B cell (primary cell): Measurements from ENCODE around the gene PI4KB. TPM values are rescaled to one million over a fixed set of nuclear protein-coding genes. Genes with fewer than 3 reads are reported as not detected.

Experiments used
- ATAC-seq: fragments of 200-7000 bp; cut with Tn5 transposase; one replicate; pipeline ENCODE4 v1.10.0; 2021; ENCODE audit warnings: low read depth, mild to moderate bottlenecking, moderate number of reproducible peaks, moderate library complexity
- CTCF ChIA-PET: fragments of 350-600 bp; sonication (Branson Sonifier 250); formaldehyde crosslinking; loops from one replicate; lab custom pipeline; 2021; ENCODE audit warnings: antibody characterized with exemption, inconsistent platforms; lab: Charles Lee
- POLR2A ChIA-PET: fragments of 350-600 bp; sonication (Branson Sonifier 250); formaldehyde crosslinking; loops from one replicate; lab custom pipeline; 2021; ENCODE audit warnings: antibody characterized with exemption; lab: Charles Lee
- DNase-seq: peaks from one replicate; pipeline ENCODE4 v3.0.0; 2013
- H2AFZ ChIP-seq: 2 replicates; pipeline ENCODE4 v1.6.1; 2012; ENCODE audit warnings: mild to moderate bottlenecking, low read depth, low read length; ENCODE audit not compliant: insufficient read depth, poor library complexity, severe bottlenecking
- H3K27ac ChIP-seq, 2 donors: 1 replicate in 1 of 2; 2 replicates in 1 of 2; pipeline ENCODE4 v1.5.1; 2012 to 2013; ENCODE audit warnings: low read length in 2 of 2, mild to moderate bottlenecking in 2 of 2, moderate library complexity in 1 of 2
- H3K27me3 ChIP-seq, 4 experiments: fragments of 200-600 bp in 1 of 4; sonication (generic) in 1 of 4; replicated peaks in 1 of 4; 1 replicate in 2 of 4; 2 replicates in 2 of 4; pipeline versions ENCODE4 v1.6.1 to v1.7.0; 2013 to 2016; ENCODE audit warnings: low read length in 3 of 4, mild to moderate bottlenecking in 2 of 4, mixed read lengths in 1 of 4, moderate library complexity in 1 of 4; ENCODE audit not compliant: insufficient read depth in 4 of 4, control insufficient read depth in 3 of 4; ENCODE audit errors: control extremely low read depth in 1 of 4
- H3K36me3 ChIP-seq, 2 experiments: replicated peaks in 1 of 2; 1 replicate in 1 of 2; 2 replicates in 1 of 2; pipeline versions ENCODE4 v1.6.1 to v1.7.1; 2013; ENCODE audit warnings: low read length in 1 of 2; ENCODE audit not compliant: insufficient read depth in 2 of 2, control insufficient read depth in 1 of 2; ENCODE audit errors: control extremely low read depth in 1 of 2, extremely low read depth in 1 of 2
- H3K4me1 ChIP-seq, 2 donors: fragments of 200-600 bp in 1 of 2; sonication (generic) in 1 of 2; 1 replicate in 1 of 2; 2 replicates in 1 of 2; pipeline versions ENCODE4 v1.5.1 to v1.6.1; 2013 to 2017; ENCODE audit warnings: low read length in 2 of 2; ENCODE audit not compliant: control insufficient read depth in 2 of 2, insufficient read depth in 2 of 2
- H3K4me2 ChIP-seq: replicated peaks from 2 replicates; pipeline ENCODE3; 2012; ENCODE audit warnings: mild to moderate bottlenecking, low read depth, low read length; ENCODE audit not compliant: poor library complexity, severe bottlenecking
- H3K4me3 ChIP-seq, 5 experiments: fragments of 200-600 bp in 1 of 5; sonication (generic) in 1 of 5; 1 replicate in 3 of 5; 2 replicates in 2 of 5; pipeline versions ENCODE4 v1.5.1 to v1.7.0; 2011 to 2016; ENCODE audit warnings: low read length in 4 of 5, mild to moderate bottlenecking in 4 of 5, low read depth in 2 of 5, control low read depth in 1 of 5, moderate library complexity in 1 of 5; ENCODE audit not compliant: insufficient read depth in 1 of 5; ENCODE audit errors: control extremely low read depth in 1 of 5, extremely low read depth in 1 of 5
- H3K79me2 ChIP-seq: fragments of 200-600 bp; sonication (generic); one replicate; pipeline ENCODE4 v1.6.0; 2016; ENCODE audit warnings: low read length; ENCODE audit not compliant: control insufficient read depth, insufficient read depth
- H3K9ac ChIP-seq: fragments of 200-600 bp; sonication (generic); 2 replicates; pipeline ENCODE4 v1.6.1; 2017; ENCODE audit warnings: mild to moderate bottlenecking, low read length, moderate library complexity
- H3K9me3 ChIP-seq, 3 donors: one replicate each; pipeline versions ENCODE4 v1.6.1 to v1.7.1; 2013; ENCODE audit warnings: low read length in 2 of 3; ENCODE audit not compliant: control insufficient read depth in 2 of 3, insufficient read depth in 1 of 3; ENCODE audit errors: control extremely low read depth in 1 of 3
- H4K20me1 ChIP-seq: 2 replicates; pipeline ENCODE4 v1.6.0; 2012; ENCODE audit warnings: mild to moderate bottlenecking, low read length; ENCODE audit not compliant: insufficient read depth, control insufficient read depth, poor library complexity, severe bottlenecking
- H3K27ac Mint-ChIP-seq: one replicate; pipeline ENCODE4 v1.8.0; 2021; ENCODE audit warnings: mixed read lengths
- H3K27me3 Mint-ChIP-seq: one replicate; pipeline ENCODE4 v1.8.0; 2021; ENCODE audit warnings: mixed read lengths
- H3K4me1 Mint-ChIP-seq: one replicate; pipeline ENCODE4 v1.8.0; 2021; ENCODE audit warnings: mixed read lengths
- H3K4me3 Mint-ChIP-seq: one replicate; pipeline ENCODE4 v1.8.0; 2021; ENCODE audit warnings: mixed read lengths
- H3K9me3 Mint-ChIP-seq: one replicate; pipeline ENCODE4 v1.8.0; 2022; ENCODE audit warnings: mixed read lengths; ENCODE audit not compliant: insufficient read depth
- CTCF ChIP-seq: fragments of 200-600 bp; IDR thresholded peaks from one replicate; pipeline ENCODE4 v1.8.0; 2022; ENCODE audit warnings: antibody characterized with exemption, mild to moderate bottlenecking
- EZH2 ChIP-seq: IDR thresholded peaks from 2 replicates; pipeline ENCODE4 v1.6.1; 2012; ENCODE audit warnings: borderline replicate concordance, low read depth, mild to moderate bottlenecking, moderate library complexity, low read length; ENCODE audit not compliant: insufficient read depth, poor library complexity, severe bottlenecking
- WGBS: methylation state at CpG from one replicate; pipeline ENCODE4 v1.1.5; 2013; ENCODE audit warnings: missing lambda C conversion rate; ENCODE audit not compliant: insufficient coverage; 5-methylcytosine and 5-hydroxymethylcytosine counted together
- intact Hi-C: fragments of 100-400 bp; cut with micrococcal nuclease; formaldehyde crosslinking; loops from one replicate; pipeline ENCODE4 v1.10.0; 2022
- polyA plus RNA-seq: library from polyadenylated mRNA; depleted of rRNA; stranded (reverse); fragments of >200 nt; gene quantifications from 2 replicates; pipeline ENCODE4 v1.2.3, GENCODE V29; 2012
- total RNA-seq, 2 donors: library from RNA; stranded (reverse); fragments of 120-200 nt in 1 of 2; gene quantifications; 1 replicate in 1 of 2; 2 replicates in 1 of 2; pipeline versions ENCODE4 v1.2.3 to v1.2.4, GENCODE V29; 2013 to 2022

Gene PI4KB
- total and polyA plus RNA-seq, 2 donors (not counting 1 experiment from before 2014, with no cell fraction given), result 110 to 138 TPM

GRCh38 chr1:151243683-151244216 lies 83.5 kb downstream of the PI4KB start:
- Histone ChIP-seq H3K9ac (no peak overlapping the region), H3K79me2 (no peaks in the 10 kb centered on the region), H3K27me3 (no peaks in the 10 kb centered on the region), H4K20me1 (no peaks in the 10 kb centered on the region), H3K27ac (no peak overlapping the region), H3K36me3 (peaks cover 15 to 82% of the 10 kb centered on the region in 2 experiments), H3K9me3 (no peaks in the 10 kb centered on the region), H3K4me1 (no peaks in the 10 kb centered on the region), H2AFZ (no peak overlapping the region), H3K4me3 (no peak overlapping the region), H3K4me2 (no peak overlapping the region)
- Mint-ChIP-seq H3K27ac (no peak overlapping the region), H3K9me3 (no peaks in the 10 kb centered on the region), H3K27me3 (no peaks in the 10 kb centered on the region), H3K4me3 (no peak overlapping the region), H3K4me1 (no peaks in the 10 kb centered on the region)
- ChIA-PET CTCF (interaction anchor here (2.5 kb wide), 1 partner anchor 144 kb away, joined by 9 read pairs; no protein-coding TSS in a partner anchor), POLR2A (no interaction called here)
- WGBS, result no CpG with 5 or more reads among the region's 5 CpGs
- no peak for DNase-seq
- TF ChIP-seq CTCF, result no peak
- no peak for TF ChIP-seq EZH2
- intact Hi-C loops, result no loop called here
- no peak for ATAC-seq

- peaks cover 4 to 7% of the 10 kb centered on the region in 2 donors for H3K4me1 ChIP-seq
- intact Hi-C loops, result no loop called here
- ATAC-seq, result no peak
- no peaks in the 10 kb centered on the region for H3K27me3 ChIP-seq
- no peaks in the 10 kb centered on the region for H4K20me1 ChIP-seq
- ChIA-PET POLR2A (no interaction called here), CTCF (interaction anchor here (2.5 kb wide), 1 partner anchor 143 kb away, joined by 9 read pairs; no protein-coding TSS in a partner anchor)
- H3K4me3 ChIP-seq, result no peak overlapping the region
- no peak overlapping the region for H3K9ac ChIP-seq
- TF ChIP-seq EZH2 (no peak), CTCF (no peak)
- H3K36me3 ChIP-seq, result peaks cover 13 to 80% of the 10 kb centered on the region in 2 experiments
- H3K4me2 ChIP-seq, result no peak overlapping the region
- H3K9me3 Mint-ChIP-seq, result no peaks in the 10 kb centered on the region
- DNase-seq, result no peak
- H3K27ac Mint-ChIP-seq, result no peak overlapping the region
- H3K27me3 Mint-ChIP-seq, result no peaks in the 10 kb centered on the region
- peaks cover 9% of the 10 kb centered on the region for H3K4me1 Mint-ChIP-seq
- no peak overlapping the region for H3K27ac ChIP-seq
- H3K9me3 ChIP-seq, result no peaks in the 10 kb centered on the region
- no peaks in the 10 kb centered on the region for H3K79me2 ChIP-seq
- WGBS, result 100% methylated on average over 2 of the region's 2 CpGs
- H3K4me3 Mint-ChIP-seq, result no peak overlapping the region
- no peak overlapping the region for H2AFZ ChIP-seq
Measured at GRCh38 chr1:151242442-151242841, 84.8 kb downstream of the PI4KB start.
